ENCODE measurements around the gene PKD2.
"Not testable (repeated sequence)": the region's sequence is repeated elsewhere in the genome, so short reads cannot be mapped to it uniquely, and the experiment has no call there.

Gene PKD2

GRCh38 chr4:87989765-87990164 is 17.7 kb upstream of the PKD2 start:
- DNase-seq, result no peak

DNA sequence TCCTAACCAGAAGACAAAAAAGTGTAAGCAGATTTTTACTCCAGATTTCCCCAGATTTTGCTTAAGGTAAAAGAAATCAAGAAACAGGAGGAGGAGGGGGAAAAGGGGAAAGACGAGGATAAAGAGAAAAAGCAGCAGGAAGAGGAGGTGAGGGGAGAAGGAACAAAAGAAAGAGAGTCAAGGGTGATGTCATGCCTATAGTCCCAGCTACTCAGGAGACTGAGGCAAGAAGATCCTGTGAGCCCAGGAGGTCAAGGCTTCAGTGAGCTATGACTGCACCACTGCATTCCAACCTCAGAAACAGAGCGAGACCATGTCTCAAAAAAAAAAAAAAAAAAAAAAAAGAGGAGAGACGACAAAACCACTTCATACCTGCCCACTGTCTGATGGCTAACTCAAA is 12.0 kb upstream of the PKD2 start:
- DNase-seq, result no peak

- DNase-seq, result not testable (repeated sequence)
Measured at GRCh38 chr4:87999191-87999691, 8.2 kb upstream of the PKD2 start.

- no peak for DNase-seq
Measured at GRCh38 chr4:88001871-88002270, 5.6 kb upstream of the PKD2 start.

GRCh38 chr4:88002786-88003185 is 4.6 kb upstream of the PKD2 start:
- no peak for DNase-seq

GRCh38 chr4:88003261-88003660 is 4.2 kb upstream of the PKD2 start:
- no peak for DNase-seq

- DNase-seq, result no peak
Measured at GRCh38 chr4:88005076-88005475, 2.4 kb upstream of the PKD2 start.

DNA sequence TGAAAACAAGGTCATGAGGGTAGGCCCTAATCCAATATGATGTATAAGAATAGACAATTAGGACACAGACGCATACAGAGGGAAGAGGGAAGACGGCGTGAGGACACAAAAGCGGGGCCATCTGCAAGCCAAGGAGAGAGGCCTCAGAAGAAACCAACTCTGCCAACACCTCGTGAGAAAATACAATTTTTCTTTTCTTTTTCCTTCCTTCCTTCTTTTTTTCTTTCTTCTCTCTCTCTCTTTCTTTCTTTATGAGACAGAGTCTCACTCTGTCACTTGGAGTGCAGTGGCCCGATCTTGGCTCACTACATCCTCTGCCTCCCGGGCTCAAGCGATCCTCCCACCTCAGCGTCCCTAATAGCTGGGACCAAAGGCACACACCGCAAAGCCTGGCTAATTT is 1.5 kb upstream of the PKD2 start:
- DNase-seq, result no peak

DNA sequence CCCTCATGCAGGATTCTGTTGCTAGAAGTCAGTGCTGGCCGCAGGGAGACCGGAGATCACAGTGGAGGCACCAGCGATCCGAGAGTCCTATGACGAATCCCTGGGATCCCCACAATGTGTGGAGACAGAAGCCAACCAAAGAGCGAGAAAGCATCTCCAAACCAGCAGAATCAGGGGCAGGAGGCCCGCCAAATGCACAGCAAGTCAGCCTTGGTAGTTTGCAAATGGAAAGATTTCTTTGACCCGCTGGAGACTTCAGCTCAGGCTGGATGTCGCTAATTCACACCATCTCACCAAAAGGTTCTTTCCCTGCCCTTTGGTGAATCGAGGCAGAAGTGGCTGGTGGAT is 505 bp upstream of the PKD2 start:
- no peak for DNase-seq

DNA sequence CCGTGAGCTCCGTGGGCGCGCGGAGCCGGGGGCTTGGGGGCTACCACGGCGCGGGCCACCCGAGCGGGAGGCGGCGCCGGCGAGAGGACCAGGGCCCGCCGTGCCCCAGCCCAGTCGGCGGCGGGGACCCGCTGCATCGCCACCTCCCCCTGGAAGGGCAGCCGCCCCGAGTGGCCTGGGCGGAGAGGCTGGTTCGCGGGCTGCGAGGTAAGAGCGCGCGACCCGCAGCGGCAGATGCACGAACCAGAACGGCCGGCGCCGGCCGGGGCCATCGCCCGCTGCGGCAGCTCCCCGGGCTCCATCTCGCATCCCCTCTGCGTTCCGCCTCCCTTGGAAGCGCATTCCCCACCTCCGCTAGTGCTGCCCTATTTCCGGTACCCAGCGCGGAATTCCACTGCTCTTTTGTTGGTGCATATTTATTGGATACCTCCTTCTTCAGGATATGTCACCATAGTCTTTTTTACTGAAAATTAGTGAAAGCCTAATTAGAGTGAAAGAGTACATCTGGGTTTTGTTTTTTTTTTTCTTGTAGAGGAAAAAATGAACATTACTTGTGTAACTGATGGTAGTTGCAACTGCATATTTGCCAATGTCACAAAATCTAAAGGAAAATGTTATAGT is 797 bp downstream of the PKD2 start:
- DNase-seq, result no peak

GRCh38 chr4:88008743-88009171 is 1.3 kb downstream of the PKD2 start:
- no peak for DNase-seq

DNA sequence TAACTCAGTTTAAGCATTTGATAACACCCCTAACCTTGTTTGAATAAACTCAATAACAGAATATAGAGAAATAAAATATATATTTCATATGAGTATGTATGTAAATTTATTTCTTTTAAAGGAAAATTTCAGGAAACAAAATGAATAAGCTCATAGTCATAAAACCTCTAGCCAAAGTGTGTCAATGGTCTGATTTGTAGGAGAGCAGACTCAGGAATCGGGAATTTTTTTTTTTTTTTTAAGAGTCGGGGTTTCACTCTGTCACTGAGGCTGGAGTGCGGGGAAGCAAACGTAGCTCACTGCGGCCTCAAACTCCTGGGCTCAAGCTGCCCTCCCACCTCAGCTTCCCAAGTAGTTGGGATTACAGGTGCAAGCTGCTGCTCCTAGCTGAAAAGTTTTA is 2.4 kb downstream of the PKD2 start:
- DNase-seq, result no peak

DNA sequence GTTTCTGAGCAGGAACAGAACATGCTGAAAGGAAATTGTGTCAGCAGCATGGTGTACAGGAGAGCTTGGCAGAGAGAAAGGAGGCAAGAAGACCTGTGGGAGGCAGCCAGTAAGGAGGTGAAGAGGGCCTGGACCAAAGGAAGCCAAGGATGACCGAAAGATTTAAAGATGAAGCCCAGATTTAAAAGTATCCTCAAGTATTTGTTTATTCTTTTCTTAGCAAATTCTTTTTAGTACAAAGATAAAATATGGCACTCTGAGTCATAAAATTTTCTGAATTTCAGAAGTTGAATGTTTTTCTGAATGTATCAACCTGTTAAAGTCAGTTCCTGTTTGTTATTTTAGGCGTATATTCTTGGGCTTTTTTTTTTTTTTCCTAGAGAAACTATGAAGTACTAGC is 3.5 kb downstream of the PKD2 start:
- DNase-seq, result no peak

DNA sequence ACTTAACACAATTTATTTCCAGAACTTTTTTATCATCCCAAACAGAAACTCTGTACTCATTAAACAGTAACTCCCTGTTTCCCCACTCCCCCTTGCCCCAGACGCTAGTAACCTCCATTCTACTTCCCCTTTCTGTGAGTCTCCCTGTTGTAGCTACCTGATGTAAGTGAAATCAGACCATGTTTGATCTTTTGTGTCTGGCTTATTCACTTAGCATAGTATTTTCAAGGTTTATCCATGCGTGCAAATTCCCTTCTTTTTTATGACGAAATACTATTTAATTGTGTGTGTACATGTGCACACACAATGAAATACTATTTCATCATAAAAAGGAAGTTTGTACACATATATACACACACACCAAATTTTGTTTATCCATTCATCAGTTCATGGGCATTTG is 5.2 kb downstream of the PKD2 start:
- no peak for DNase-seq

- DNase-seq, result no peak
Measured at GRCh38 chr4:88014386-88014905, 7.0 kb downstream of the PKD2 start.

DNA sequence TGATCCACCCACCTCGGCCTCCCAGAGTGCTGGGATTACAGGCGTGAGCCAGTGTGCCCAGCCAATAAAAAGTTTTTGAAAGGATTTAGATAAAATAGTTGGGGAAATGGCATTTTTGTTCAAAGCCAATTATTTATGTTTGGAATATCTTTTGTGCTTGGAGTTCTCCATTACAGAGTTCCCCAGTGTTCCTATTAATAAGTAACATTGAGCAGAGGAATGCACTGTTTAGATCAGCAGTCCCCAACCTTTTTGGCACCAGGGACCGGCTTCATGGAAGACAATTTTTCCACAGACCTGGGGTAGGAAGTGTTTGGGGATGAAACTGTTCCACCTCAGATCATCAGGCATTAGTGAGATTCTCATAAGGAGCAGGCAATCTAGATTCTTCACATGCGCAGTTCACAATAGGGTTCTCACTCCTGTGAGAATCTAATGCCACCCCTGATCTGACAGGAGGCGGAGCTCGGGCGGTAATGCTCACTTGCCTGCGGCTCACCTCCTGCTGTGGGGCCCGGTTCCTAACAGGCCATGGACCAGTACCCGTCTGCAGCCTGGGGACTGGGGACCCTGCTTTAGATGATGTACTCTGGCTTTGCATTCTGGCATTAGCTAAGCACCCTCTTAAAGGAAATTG is 8.3 kb downstream of the PKD2 start:
- no peak for DNase-seq

GRCh38 chr4:88017516-88018297 is 10.3 kb downstream of the PKD2 start:
- DNase-seq, result no peak

DNA sequence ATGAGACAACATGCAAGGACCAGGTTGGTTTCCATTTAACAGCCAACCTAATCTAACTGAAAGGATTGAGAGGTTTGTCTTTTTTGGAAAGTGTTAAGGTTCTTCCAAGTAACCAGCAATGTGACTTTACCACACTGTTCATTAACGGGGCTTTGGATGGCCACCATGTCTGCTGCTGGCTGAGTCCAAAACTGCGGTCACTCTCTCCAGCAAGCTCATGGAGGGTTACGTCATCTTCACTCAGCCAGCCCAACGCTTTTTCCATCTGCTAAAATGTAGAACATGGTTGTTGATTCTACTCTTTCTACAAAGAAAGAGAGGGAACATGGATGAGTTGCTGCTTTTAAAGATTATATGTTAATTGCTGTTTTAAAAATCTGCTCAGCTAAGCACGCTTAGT is 11.0 kb downstream of the PKD2 start:
- no peak for DNase-seq

GRCh38 chr4:88021824-88022223 is 14.4 kb downstream of the PKD2 start:
- DNase-seq, result no peak

- DNase-seq, result no peak
Measured at GRCh38 chr4:88022289-88022688, 14.9 kb downstream of the PKD2 start.

- DNase-seq, result not testable (repeated sequence)
Measured at GRCh38 chr4:88025868-88026661, 18.6 kb downstream of the PKD2 start.

GRCh38 chr4:88027611-88028608 is 20.5 kb downstream of the PKD2 start:
- no peak for DNase-seq
